HG03280 (cell line): ENCODE measurements around the gene CYSLTR1.
"Not testable (repeated sequence)": the region's sequence is repeated elsewhere in the genome, so short reads cannot be mapped to it uniquely, and the experiment has no call there.

ENCODE experiments used
- ATAC-seq: cut with Tn5 transposase; IDR thresholded peaks from one replicate; pipeline ENCODE4 v1.9.1; 2021; ENCODE audit warnings: mild to moderate bottlenecking, moderate library complexity; ENCODE audit not compliant: unreplicated experiment

The CYSLTR1 gene, protein sequence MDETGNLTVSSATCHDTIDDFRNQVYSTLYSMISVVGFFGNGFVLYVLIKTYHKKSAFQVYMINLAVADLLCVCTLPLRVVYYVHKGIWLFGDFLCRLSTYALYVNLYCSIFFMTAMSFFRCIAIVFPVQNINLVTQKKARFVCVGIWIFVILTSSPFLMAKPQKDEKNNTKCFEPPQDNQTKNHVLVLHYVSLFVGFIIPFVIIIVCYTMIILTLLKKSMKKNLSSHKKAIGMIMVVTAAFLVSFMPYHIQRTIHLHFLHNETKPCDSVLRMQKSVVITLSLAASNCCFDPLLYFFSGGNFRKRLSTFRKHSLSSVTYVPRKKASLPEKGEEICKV

DNA sequence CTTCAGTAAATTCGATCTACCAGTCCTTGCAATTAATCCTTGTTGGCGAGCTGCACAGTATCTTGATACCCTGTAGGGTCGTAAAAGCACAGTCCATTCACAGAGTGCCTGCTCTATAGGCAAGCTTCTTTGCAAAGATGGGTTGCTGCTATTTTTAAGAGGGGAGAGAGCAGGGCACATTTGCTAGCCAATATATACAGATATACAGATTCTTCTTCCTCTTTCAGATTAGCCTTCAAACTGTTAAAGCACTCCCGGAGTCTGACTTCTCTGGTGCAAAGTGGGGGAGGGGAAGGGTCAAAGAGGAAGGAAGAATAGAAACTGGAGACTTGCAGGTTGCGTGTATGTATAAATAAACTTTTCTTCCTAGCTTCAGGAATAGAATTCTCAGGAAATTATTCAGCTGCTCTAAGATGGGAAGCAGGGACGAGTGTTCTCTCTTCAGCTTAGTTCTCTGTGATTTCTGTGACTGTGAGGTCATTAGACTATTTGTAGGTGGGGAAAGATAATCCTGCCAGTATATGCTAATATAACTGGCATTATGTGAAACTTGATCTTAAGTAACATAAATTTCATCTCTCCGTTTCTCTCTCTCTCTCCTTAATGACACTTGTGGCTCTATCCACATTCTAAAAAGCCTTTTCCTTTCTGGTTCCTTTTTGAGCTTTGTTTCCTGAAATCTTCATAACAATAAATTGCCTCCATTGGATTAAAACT, at the start of gene CYSLTR1:
TSS of gene CYSLTR1 (minus strand) at position 242 of the 717 bp plus-strand sequence. CDS start 53,865 bp downstream, outside the sequence.
- peak; percentile 42 for ATAC-seq

DNA sequence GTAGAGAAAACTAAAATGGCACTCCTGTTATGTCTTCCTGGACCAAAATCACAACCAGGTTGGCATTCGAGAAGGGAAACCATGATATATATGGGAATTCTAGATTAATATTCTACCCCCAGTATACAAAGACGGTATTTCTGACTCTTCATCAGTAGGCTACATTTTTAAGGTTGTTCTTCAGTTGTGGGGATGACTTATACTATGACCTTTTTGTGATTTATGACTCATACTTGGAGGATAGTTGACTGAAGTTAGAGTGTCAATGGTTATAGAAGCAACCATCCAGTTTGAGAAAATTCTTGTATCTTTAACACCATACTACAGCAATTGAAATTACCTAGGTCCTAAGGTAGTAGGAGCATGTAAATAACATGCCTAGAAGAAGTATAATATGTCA, 49.8 kb upstream of the CYSLTR1 start:
- ATAC-seq: no peak

DNA sequence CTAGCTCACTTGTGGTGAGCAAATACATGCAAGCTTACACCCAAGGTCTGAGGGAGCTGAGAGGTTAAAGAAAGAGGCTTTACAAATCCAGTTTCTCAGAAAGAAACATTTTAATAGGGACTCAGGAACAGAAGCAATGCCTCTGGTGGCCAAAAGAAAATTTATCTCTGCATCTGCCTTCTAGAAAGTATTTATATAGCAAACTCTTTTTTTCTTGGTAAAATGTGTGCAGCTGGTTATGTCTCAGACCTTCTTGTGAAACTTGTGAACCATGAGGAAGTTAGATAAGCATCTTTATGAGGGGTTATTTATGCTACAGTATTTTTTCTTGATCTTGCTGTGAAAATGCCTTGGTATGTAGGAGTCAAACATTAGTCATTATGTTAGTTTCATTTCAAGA, 48.5 kb upstream of the CYSLTR1 start:
- no peak for ATAC-seq

DNA sequence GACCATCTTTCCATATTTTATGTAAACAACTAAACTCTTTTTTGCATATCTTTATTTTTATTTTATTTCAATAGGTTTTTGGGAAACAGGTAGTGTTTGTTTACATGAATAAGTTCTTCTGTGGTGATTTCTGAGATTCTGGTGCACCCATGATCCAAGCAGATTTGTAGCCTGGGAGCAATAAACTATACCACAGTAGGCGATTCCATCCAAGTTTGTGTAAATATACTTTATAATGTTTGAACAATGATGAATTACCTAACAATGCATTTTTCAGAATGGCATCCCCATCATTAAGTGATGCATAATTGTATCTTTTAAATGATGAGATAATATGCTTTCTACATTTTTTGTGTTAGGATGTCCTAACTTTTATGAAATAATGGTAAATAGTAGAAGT, 39.2 kb upstream of the CYSLTR1 start:
- no peak for ATAC-seq

DNA sequence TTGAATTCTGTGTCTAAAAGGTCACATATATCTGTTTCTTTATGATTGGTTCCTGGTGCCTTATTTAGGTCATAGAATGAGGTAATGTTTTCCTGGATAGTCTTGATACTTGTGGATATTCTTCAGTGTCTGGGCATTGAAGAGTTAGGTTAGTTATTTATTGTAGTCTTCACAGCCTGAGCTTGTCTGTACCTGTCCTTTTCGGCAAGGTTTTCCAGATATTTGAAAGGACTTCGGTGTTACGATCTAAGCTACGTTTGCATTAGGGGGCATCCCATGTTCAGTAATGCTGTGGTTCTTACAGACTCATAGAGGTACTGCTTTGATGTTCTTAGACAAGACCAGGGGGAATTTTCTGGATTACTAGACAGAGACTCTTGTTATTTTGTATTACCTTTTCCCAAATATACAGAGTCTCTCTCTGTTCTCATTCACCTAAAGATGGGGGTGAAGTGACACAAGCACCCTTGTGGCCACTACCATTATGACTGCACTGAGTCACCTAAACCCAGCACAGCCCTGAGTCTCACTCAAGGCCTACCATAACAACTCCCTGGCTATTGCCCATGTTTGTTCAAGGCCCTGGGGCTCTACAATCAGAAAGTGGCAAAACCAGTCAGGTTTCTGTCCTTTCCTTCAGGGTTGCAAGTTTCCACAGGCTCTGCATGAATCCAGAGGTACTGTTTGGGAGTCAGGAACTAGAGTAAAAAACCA, 30.1 kb upstream of the CYSLTR1 start:
- ATAC-seq: no peak

DNA sequence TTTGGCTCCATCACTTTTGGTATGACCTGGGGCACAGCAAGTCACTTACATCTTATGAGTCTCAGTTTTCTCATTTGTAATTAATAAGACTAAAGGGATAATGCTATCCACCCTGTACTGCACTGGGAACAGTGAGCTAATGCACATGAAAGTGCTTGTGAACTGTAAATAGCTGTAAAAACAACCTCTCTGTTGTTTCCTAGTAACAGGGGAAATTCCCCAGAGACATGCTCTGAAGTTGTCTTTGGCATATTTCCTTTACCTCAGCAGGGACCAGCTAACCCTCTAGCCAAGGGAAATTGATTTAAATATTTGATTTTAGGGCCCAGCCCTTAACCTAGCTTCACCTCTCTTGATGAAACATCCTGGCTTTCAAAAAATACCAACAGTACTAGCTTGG, 6.1 kb upstream of the CYSLTR1 start:
- peak; percentile 66 for ATAC-seq

DNA sequence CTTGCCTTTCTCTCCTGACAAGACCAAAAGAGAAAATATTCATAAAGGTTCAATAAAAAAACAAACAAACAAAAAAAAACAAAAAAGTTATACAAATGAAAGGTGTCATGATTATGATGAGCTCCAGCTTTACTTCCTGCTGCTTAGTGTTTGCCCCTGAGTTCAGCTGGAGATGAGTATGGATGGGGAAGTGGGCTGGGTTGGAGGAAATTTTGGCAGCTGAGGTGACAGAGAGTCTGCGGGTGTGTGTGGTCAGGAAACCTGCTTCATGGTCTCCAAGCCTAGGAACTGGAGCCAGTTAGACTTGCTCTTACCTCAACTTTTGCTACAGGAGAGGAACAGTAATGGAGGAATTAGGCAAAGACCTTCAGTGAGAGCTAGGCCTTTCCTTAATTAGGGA, 4.3 kb upstream of the CYSLTR1 start:
- ATAC-seq: no peak

DNA sequence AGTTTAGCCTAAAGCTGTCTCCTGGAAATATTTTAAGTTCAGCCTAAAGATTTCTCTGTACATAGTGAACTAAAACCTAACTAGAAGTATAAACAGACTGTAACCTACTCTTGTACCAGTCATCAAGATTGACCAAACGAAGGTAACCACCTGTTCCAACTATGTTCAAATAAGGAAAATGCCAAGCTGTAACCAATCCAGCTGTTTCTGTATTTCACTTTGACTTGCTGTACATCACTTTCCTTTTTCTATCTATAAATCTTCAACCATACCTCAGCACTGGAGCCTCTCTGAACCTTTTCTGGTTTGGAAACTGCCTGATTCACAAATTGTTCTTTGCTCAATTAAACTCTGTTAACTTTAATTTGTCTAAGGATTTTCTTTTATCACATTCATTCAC, 3.1 kb upstream of the CYSLTR1 start:
- ATAC-seq: no peak

DNA sequence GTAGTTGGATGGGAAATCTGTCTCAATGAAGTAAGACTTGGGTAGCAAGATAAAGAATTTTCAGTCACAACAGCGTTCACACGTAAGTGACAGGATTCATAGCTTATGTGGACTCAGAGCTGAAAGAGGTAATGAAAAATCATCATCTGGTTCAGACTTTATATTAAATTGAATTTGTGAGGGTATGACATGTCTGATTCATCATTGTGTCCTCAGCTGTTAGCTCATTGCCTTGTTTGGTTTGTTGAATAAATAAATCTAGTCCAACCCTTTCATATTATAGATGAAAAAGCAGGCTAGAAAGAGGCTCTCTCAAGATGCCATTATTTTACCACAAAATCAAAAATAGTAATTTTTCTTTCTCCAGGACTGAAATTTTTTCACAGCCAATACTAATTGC, 2.7 kb upstream of the CYSLTR1 start:
- ATAC-seq: no peak

DNA sequence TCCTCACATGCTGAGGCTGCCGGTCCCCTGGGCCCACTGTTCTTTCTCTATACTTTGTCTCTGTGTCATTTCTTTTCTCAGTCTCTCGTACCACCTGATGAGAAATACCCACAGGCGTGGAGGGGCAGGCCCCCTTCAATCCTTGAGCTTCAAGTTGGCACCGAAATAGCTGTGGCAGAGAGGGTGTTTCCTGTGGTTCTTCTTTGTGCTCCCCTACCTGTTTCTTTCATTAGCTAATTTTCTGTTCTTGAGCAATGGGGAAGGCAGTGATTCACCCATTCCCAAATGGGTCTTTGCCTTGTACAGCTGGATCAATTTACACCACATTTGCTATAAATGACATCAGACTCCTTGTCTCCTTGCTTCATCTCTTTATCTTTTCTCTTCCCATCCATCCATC, 2.1 kb upstream of the CYSLTR1 start:
- no peak for ATAC-seq

DNA sequence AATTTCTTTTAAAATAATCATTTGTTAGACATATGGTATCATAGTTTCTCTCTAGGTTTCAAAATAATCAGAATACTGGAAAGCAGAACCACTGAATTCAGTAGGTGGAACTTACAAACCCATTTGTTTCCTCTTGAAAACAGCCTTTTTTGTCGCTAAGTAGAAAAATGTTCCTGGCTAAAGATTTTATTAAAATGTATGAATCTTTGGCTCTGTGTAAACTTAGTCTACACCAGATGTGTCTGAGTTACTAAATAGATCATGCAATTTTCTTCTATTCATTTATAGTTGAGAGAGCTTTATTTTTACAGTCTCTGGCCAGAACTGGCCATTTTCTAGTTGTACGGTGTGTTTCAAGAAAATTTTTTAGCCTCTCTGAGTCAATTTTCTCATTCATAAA, 1.0 kb downstream of the CYSLTR1 start:
- ATAC-seq: no peak

DNA sequence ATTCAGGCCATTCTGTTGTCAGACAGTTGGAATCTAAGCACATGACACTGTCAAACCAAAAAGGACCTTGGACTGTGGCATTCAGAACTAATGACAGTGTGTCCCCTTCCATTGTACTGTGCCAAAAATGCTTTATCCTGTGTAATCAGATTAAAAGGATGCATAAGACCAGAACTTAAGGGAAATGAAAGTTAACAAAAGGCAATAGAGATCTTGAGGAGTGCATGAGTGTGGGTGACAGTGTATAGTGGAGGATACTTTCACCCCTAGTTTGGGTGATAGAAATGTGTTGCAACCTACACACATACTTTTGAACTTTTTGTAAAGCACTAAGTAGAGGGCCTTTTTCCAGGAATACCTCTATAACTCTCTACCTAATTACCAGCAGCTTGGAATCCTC, 4.5 kb downstream of the CYSLTR1 start:
- ATAC-seq: no peak

DNA sequence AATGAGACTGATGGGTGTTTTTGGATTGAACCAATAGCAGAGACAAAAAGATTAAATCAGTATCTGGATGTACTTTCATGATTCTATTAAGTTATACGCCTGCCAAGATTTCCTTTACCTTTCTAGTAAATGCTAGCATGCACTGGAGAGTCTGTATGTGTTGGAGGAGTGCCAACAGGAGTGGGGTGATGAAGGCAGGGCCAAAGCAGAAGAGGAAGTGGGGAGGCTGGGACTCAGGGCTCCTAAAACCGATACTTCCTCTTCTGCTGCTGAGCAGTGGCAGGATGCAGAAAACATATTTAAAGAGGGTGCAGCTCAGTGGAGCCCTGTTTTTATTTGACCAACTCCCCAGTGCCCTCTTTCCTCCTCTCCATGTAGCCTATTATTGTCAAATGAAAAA, 5.6 kb downstream of the CYSLTR1 start:
- peak; percentile 94 for ATAC-seq

DNA sequence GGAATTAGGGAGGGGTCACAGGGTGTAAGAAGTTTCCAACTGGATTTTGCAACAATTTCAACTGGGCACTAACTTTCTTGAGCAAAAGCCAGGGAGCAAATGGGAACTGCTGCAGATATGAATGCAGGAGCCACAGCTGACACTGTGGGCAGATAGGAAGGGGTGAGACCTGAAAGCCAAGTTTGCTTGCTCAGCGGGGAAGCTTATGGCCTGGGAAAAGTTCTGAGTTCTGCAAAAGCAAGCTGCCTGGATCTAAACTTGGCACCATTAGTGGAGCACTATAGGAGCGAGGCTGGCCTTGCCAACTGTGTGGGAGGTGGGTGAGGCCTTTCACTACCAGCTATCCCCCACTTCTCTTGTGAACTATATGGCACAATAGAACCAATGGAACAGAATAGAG, 11.1 kb downstream of the CYSLTR1 start:
- no peak for ATAC-seq

DNA sequence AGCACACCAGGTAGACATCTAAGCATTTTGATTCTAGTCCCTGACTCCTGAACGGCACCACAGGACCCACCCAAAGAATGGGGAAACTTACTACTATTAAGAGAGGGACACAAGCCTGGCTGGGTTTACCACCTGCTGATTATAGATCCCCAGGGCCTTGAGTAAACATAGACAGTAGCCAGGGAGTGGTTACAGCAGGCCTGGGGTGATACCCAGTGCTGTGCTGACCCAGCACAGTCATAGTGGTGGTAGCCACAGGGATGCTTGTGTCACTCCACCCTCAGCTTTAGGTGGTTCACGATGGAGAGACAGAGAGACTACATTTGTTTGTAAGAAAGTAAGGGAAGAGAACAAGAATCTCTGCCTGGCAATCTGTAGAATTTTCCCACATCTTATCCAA, 11.7 kb downstream of the CYSLTR1 start:
- ATAC-seq: no peak

DNA sequence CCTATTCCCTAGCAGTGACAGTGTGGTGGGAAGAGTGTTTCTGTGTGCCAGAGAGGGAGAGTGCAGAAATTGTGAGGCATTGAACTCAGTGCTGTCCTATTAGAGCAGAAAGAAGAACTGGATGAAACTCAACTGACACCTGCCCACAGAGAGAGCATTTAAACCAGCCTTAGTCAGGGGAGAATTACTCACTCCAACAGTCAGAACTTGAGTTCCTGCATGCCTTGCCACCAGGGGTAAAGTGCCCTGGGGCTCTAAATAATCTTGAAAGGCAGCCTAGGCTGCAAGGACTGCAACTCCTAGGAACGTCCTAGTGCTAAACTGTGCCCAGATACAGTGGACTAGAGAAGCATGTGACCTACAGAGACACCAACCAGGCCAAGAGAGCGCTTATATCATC, 12.8 kb downstream of the CYSLTR1 start:
- no peak for ATAC-seq

DNA sequence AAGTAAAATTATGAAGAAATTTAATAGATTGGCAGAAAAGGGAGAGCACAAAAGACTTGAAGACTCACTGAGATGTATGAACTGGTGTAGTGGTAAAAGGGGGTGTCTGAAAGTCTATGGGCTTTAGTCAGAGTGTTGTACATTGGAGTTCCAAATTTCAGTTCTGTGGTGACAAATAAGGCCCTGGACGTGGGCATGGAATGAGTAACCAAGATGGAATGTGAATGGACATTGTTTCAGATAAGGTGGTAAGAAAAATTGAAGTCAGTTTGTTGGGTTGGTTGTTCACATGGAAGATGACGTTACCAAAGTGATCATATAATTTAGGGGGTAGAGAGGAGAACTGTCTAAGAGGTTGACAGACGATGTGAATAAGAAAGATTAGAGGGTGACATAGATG, 13.9 kb downstream of the CYSLTR1 start:
- ATAC-seq: no peak

DNA sequence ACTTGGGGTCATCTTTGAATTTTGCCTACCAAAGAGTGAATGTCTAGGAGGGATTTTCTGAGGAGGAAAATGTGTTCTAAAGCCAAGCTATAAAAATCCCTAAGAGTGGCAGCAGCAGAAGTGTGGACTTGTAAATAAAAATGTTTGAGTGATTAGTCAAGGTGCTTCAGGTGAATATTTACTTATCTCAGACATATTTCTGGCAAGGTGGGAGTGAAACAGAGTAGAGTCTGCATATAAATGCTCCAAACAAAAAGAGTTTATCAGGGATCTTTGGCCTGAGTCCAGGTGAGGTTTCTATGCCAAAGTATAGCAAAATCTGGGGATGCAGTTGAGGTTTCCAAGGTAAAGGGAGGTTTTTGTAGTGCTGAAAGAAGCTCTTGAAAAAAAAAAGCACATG, 19.7 kb downstream of the CYSLTR1 start:
- no peak for ATAC-seq

DNA sequence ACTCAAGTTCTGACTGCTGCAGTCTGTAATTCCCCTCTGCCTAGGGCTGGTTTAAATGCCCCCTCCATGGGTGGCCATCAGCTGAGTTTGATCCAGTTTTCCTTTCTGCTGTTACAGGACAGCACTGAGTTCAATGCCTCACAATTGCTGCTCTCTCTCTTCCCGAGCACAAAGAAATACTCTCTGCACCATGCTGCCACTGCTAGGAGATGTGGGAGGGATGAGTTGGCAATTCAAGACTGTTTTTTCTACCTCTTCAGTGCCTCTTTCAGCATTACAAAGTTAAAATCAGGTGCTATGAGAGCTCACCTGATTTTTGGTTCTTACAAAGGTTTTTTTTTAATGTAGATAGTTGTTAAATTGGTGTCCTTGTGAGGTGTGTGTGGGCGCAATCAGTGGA, 24.3 kb downstream of the CYSLTR1 start:
- ATAC-seq: no peak

DNA sequence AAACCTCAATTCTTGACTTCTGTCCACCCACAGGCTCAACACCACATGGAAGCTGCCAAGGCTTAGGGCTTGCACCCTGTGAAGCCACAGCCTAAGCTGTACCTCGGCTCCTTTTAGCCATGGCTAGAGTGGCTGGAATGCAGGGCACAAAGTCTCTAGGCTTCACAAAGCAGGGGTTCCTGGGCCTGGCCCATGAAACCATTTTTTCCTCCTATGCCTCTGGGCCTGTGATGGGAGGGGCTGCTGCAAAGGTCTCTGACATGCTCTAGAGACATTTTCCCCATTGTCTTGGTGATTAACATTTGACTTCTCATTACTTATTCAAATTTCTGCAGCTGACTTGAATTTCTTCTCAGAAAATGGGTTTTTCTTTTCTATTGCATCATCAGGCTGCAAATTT, 26.5 kb downstream of the CYSLTR1 start:
- ATAC-seq: not testable (repeated sequence)

DNA sequence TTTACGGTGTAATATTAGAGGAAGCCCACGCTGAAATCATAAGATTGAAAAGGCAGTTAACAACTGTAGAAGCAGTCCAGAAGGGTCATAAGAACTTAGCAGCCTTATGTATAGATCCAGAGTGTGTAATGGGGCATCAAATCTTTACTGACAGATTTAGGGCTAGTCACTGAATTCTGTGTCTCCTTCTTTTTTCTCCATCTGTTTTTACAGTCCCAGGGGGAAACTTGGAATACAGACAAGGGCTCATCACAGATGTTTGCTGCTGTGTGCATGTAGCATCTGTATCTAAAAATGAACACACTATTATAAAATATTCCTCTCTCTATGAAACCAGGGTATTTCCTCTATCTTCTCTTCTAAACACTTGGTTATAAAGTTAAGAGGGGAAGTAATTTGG, 43.9 kb downstream of the CYSLTR1 start:
- ATAC-seq: no peak

DNA sequence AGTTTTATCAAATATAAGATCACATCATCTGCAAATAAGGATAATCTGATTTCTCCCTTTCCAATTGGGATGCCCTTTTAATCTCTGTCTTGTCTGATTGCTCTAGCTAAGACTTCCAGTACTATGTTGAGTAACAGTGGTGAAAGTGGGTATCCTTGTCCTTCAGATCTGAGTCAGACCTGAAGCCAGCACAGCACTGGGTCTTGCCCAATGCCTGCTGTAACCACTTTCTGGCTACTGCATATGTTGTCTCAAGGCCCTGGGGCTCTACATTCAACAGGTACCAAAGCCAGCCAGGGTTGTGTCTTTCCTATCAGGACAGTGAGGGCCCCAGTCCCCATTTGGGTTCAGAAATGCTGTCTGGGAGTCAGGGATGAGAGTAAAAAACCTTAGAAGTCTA, 90.3 kb downstream of the CYSLTR1 start:
- no peak for ATAC-seq
